ENCODE measurements around the gene GGN.
"Not testable (repeated sequence)": the region's sequence is repeated elsewhere in the genome, so short reads cannot be mapped to it uniquely, and the experiment has no call there.

Gene GGN

GRCh38 chr19:38386300-38386970, 1.4 kb downstream of the GGN start:
- no peak for DNase-seq

GRCh38 chr19:38385804-38386257, 2.0 kb downstream of the GGN start:
- DNase-seq = no peak

GRCh38 chr19:38385057-38385803, 2.6 kb downstream of the GGN start:
- no peak for DNase-seq

- peak; percentile 23 for DNase-seq
Measured at GRCh38 chr19:38384209-38385027, 3.4 kb downstream of the GGN start.

GRCh38 chr19:38383743-38384142, 4.1 kb downstream of the GGN start:
- no peak for DNase-seq

GRCh38 chr19:38383184-38383583, 4.7 kb downstream of the GGN start:
- DNase-seq = no peak

- DNase-seq = no peak
Measured at GRCh38 chr19:38381138-38381537, 6.7 kb downstream of the GGN start.

- peak; percentile 39 for DNase-seq
Measured at GRCh38 chr19:38378866-38379265, 9.0 kb downstream of the GGN start.

GRCh38 chr19:38377052-38377451, 10.8 kb downstream of the GGN start:
- DNase-seq = no peak

- DNase-seq = no peak
Measured at GRCh38 chr19:38376576-38376975, 11.3 kb downstream of the GGN start.

GRCh38 chr19:38375748-38376147, 12.1 kb downstream of the GGN start:
- DNase-seq = peak; percentile 61

GRCh38 chr19:38375098-38375493, 12.7 kb downstream of the GGN start:
- no peak for DNase-seq

- DNase-seq = peak; percentile 99
Measured at GRCh38 chr19:38374332-38375097, 13.3 kb downstream of the GGN start, which contains the start of gene PSMD8. PSMD8 (plus strand) TSS chr19:38374571; CDS start chr19:38374602, 31 bp downstream.

GRCh38 chr19:38373907-38374331, 13.9 kb downstream of the GGN start:
- no peak for DNase-seq

- DNase-seq = no peak
Measured at GRCh38 chr19:38371081-38371480, 16.8 kb downstream of the GGN start.

GRCh38 chr19:38370299-38370698, 17.5 kb downstream of the GGN start:
- DNase-seq = no peak

GRCh38 chr19:38369584-38369983, 18.2 kb downstream of the GGN start:
- DNase-seq = no peak

- no peak for DNase-seq
Measured at GRCh38 chr19:38367041-38367440, 20.8 kb downstream of the GGN start.

GRCh38 chr19:38362946-38363688, 24.7 kb downstream of the GGN start:
- DNase-seq = not testable (repeated sequence)

- peak; percentile 79 for DNase-seq
Measured at GRCh38 chr19:38362076-38362945, 25.5 kb downstream of the GGN start.

- peak; percentile 81 for DNase-seq
Measured at GRCh38 chr19:38361633-38362075, 26.2 kb downstream of the GGN start.

Measured in EL (cell line).